Glutamatergic neuron (in vitro differentiated cells): ENCODE results near the gene CROCC2. TPM values are rescaled to one million over a fixed set of nuclear protein-coding genes. Genes with fewer than 3 reads are reported as not detected.

Experiments
- DNase-seq: peaks from one replicate; pipeline ENCODE4 v3.0.0; 2022
- H3K27ac Mint-ChIP-seq: one replicate; pipeline ENCODE4 v1.8.0; 2020; ENCODE audit warnings: mild to moderate bottlenecking, mixed read lengths, inconsistent platforms; ENCODE audit not compliant: unreplicated experiment
- H3K27me3 Mint-ChIP-seq: one replicate; pipeline ENCODE4 v1.8.0; 2020; ENCODE audit warnings: mild to moderate bottlenecking, moderate library complexity, mixed read lengths, inconsistent platforms; ENCODE audit not compliant: unreplicated experiment
- H3K36me3 Mint-ChIP-seq: one replicate; pipeline ENCODE4 v1.8.0; 2020; ENCODE audit warnings: mild to moderate bottlenecking, mixed read lengths, inconsistent platforms; ENCODE audit not compliant: unreplicated experiment
- H3K4me1 Mint-ChIP-seq: one replicate; pipeline ENCODE4 v1.8.0; 2020; ENCODE audit warnings: mild to moderate bottlenecking, low read depth, mixed read lengths, inconsistent platforms; ENCODE audit not compliant: unreplicated experiment
- H3K4me3 Mint-ChIP-seq: one replicate; pipeline ENCODE4 v1.8.0; 2020; ENCODE audit warnings: mild to moderate bottlenecking, mixed read lengths, inconsistent platforms; ENCODE audit not compliant: unreplicated experiment
- H3K9me3 Mint-ChIP-seq: one replicate; pipeline ENCODE4 v1.8.0; 2020; ENCODE audit warnings: mild to moderate bottlenecking, moderate library complexity, mixed read lengths, inconsistent platforms; ENCODE audit not compliant: unreplicated experiment
- CTCF ChIP-seq: fragments of 200-600 bp; sonication (generic); IDR thresholded peaks from one replicate; pipeline ENCODE4 v1.5.0; 2021; ENCODE audit not compliant: partially characterized antibody, unreplicated experiment
- total RNA-seq: library from RNA; stranded (reverse); fragmentation: NEBNext Ultra II Directional; extraction: Animal tissue kit (Norgen Biotek cat#: 25700); gene quantifications from one replicate; pipeline ENCODE4 v1.2.1, GENCODE V29; 2021; ENCODE audit not compliant: unreplicated experiment

The CROCC2 gene
- total RNA-seq, 1 donor from 2014 or later = not detected

GRCh38 chr2:240960309-240960970 lies 54.3 kb downstream of the CROCC2 start:
- peaks cover 2% of the 10 kb centered on the region for H3K4me1 Mint-ChIP-seq
- no peak for DNase-seq
- no peak overlapping the region for H3K27ac Mint-ChIP-seq
- no peak for TF ChIP-seq CTCF
- peaks cover 1% of the 10 kb centered on the region for H3K27me3 Mint-ChIP-seq
- H3K36me3 Mint-ChIP-seq = no peaks in the 10 kb centered on the region
- no peak overlapping the region for H3K4me3 Mint-ChIP-seq
- peaks cover 2% of the 10 kb centered on the region for H3K9me3 Mint-ChIP-seq

DNA sequence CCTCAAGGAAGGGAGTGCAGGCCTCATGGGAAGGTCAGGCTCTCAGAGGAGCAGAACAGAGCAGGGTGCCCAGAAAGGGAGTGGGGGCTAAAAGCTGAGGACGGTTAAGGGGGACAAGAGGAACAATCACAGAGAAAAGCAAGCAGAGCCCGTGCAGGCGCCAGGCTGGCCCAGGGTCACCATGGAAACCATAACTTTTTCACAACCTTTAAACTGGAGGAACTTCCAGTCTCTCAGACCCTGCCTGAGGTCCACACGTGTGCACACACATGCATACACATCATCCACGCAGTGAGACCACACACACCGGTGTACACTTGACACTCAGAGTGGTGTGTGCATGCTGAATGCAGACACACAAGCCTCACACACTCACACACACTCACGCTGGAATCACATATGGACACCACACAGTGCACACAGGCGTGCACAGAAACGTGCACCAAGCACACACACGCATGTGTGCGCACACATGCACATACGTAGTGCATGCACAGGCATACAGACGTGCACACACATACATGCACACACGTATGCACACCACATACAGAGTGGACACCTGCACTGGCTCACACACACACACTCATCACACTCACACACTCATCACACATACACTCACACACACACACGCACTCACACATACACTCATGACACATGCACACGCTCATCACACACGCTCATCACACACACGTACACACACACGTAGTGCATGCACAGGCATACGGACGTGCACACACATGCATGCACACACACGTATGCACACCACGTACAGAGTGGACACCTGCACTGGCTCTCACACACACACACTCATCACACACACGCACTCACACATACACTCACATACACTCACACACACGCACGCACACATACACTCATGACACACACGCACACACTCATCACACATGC lies 55.1 kb downstream of the CROCC2 start:
- peaks cover 1% of the 10 kb centered on the region for H3K27me3 Mint-ChIP-seq
- peaks cover 2% of the 10 kb centered on the region for H3K4me1 Mint-ChIP-seq
- DNase-seq = no peak
- no peak for TF ChIP-seq CTCF
- no peaks in the 10 kb centered on the region for H3K36me3 Mint-ChIP-seq
- H3K27ac Mint-ChIP-seq = no peak overlapping the region
- peaks cover under 1% of the 10 kb centered on the region for H3K9me3 Mint-ChIP-seq
- H3K4me3 Mint-ChIP-seq = no peak overlapping the region

DNA sequence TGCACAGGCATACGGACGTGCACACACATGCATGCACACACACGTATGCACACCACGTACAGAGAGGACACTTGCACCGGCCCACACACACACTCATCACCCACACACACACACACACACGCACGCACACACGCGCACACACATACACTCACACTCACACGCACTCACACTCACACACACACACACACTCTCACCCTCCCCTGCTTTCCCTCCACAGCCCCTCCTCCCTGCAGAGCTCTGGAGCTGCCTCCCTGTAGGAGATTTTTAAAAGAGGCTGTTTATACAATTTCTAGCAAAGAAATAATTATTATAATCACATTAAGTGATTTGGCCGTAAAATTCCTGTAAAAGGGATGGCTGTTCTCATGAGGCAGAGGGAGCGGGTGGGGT lies 55.8 kb downstream of the CROCC2 start:
- TF ChIP-seq CTCF = no peak
- Mint-ChIP-seq H3K27me3 (peaks cover 1% of the 10 kb centered on the region), H3K9me3 (no peaks in the 10 kb centered on the region), H3K27ac (no peak overlapping the region), H3K36me3 (no peaks in the 10 kb centered on the region), H3K4me3 (no peak overlapping the region), H3K4me1 (peaks cover 2% of the 10 kb centered on the region)
- DNase-seq = no peak

- no peak for TF ChIP-seq CTCF
- Mint-ChIP-seq H3K27me3 (peaks cover 1% of the 10 kb centered on the region), H3K4me3 (no peak overlapping the region), H3K4me1 (peaks cover 2% of the 10 kb centered on the region), H3K27ac (no peak overlapping the region), H3K36me3 (no peaks in the 10 kb centered on the region), H3K9me3 (no peaks in the 10 kb centered on the region)
- peak; percentile 27 for DNase-seq
These were observed 56.3 kb downstream of the CROCC2 start for GRCh38 chr2:240962300-240963064.
